Neural crest cell (in vitro differentiated cells): ENCODE measurements around the gene GPRIN3. TPM values are rescaled to one million over a fixed set of nuclear protein-coding genes. Genes with fewer than 3 reads are reported as not detected.

ENCODE experiments used
- DNase-seq: peaks from one replicate; pipeline ENCODE4 v3.0.0; 2021; ENCODE audit warnings: low read depth, mixed read lengths, low spot score
- H3K27ac Mint-ChIP-seq: one replicate; pipeline ENCODE4 v1.8.0; 2021; ENCODE audit warnings: mild to moderate bottlenecking, mixed read lengths; ENCODE audit not compliant: unreplicated experiment
- H3K27me3 Mint-ChIP-seq: 2 replicates; pipeline ENCODE4 v1.8.0; 2021; ENCODE audit warnings: low read depth, mild to moderate bottlenecking, mixed read lengths
- H3K36me3 Mint-ChIP-seq: 2 replicates; pipeline ENCODE4 v1.8.0; 2021; ENCODE audit warnings: low read depth, mild to moderate bottlenecking, mixed read lengths
- H3K4me1 Mint-ChIP-seq: 2 replicates; pipeline ENCODE4 v1.8.0; 2021; ENCODE audit warnings: mixed read lengths
- H3K4me3 Mint-ChIP-seq: one replicate; pipeline ENCODE4 v1.8.0; 2021; ENCODE audit warnings: mild to moderate bottlenecking, mixed read lengths
- H3K9me3 Mint-ChIP-seq: 2 replicates; pipeline ENCODE4 v1.8.0; 2021; ENCODE audit warnings: mixed read lengths
- total RNA-seq: library from RNA; stranded (reverse); gene quantifications from 2 replicates; pipeline ENCODE4 v1.2.1, GENCODE V29; 2021
- TF ChIP-seq, protein P1 (sequence below): fragments of 200-600 bp; sonication (generic); conservative IDR thresholded peaks from 2 replicates; pipeline ENCODE4 v1.5.0; 2021; ENCODE audit warnings: antibody characterized with exemption, mild to moderate bottlenecking

GPRIN3 gene
- total RNA-seq, 1 donor from 2014 or later = 0.70 TPM

DNA sequence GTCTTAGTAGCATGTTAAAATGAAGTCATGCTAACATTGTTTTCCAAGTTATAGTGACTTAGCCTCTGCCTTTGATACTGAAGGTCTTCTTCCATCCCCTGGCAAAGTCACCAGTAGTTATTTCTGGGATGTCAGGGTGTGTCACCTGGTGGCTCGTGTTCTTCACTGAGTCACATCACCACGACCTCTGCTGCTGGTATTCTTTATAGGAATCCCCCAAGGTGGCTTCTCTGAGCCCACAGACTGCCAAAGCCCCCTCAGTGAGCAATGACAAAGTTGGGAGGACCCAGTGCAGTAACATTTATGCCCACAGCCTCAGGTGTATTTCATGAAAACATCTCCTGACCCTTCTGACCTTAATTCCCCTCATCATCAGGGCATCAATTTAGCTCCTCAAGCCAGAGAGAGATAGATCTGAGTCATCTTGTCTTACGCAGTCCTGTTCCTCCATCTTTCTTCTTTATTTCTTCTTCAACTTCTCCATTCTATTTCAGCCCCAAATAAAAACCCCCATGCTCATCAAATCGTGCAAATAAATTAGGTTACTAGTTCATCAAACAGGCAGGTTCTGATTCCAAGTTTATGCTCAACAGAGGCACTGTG is 29.3 kb upstream of the GPRIN3 start:
- DNase-seq = no peak
- Mint-ChIP-seq H3K9me3 (no peaks in the 10 kb centered on the region), H3K4me1 (no peaks in the 10 kb centered on the region), H3K4me3 (no peak overlapping the region), H3K27ac (no peak overlapping the region), H3K36me3 (no peaks in the 10 kb centered on the region), H3K27me3 (peaks cover 3% of the 10 kb centered on the region)
- TF ChIP-seq, protein P1, sequence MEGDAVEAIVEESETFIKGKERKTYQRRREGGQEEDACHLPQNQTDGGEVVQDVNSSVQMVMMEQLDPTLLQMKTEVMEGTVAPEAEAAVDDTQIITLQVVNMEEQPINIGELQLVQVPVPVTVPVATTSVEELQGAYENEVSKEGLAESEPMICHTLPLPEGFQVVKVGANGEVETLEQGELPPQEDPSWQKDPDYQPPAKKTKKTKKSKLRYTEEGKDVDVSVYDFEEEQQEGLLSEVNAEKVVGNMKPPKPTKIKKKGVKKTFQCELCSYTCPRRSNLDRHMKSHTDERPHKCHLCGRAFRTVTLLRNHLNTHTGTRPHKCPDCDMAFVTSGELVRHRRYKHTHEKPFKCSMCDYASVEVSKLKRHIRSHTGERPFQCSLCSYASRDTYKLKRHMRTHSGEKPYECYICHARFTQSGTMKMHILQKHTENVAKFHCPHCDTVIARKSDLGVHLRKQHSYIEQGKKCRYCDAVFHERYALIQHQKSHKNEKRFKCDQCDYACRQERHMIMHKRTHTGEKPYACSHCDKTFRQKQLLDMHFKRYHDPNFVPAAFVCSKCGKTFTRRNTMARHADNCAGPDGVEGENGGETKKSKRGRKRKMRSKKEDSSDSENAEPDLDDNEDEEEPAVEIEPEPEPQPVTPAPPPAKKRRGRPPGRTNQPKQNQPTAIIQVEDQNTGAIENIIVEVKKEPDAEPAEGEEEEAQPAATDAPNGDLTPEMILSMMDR = no peak

DNA sequence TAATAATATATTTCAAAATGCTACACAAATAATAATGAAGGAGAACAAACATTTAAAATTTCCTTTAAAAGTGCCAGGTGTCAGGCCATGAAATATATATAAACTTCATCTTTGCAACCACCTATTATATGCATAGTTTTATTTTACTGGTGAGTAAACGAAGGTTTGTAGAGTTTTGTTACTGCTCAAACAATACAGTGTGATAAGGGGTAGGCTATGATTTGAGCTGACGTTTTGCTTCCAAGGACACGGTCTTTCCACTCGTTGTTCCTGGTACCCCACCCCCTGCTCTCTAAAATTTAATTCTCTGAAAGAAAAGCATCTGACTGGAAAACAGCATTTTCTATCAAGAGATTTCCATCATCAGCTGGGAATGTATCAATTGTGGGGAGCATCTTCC is 27.2 kb upstream of the GPRIN3 start:
- H3K4me1 Mint-ChIP-seq = no peaks in the 10 kb centered on the region
- no peaks in the 10 kb centered on the region for H3K9me3 Mint-ChIP-seq
- no peak overlapping the region for H3K27ac Mint-ChIP-seq
- peaks cover 3% of the 10 kb centered on the region for H3K27me3 Mint-ChIP-seq
- no peak overlapping the region for H3K4me3 Mint-ChIP-seq
- TF ChIP-seq, protein P1 = no peak
- no peak for DNase-seq
- H3K36me3 Mint-ChIP-seq = no peaks in the 10 kb centered on the region

GRCh38 chr4:89334311-89334710 is 26.7 kb upstream of the GPRIN3 start:
- Mint-ChIP-seq H3K9me3 (no peaks in the 10 kb centered on the region), H3K36me3 (no peaks in the 10 kb centered on the region), H3K4me3 (no peak overlapping the region), H3K27me3 (peaks cover 3% of the 10 kb centered on the region), H3K27ac (no peak overlapping the region), H3K4me1 (no peaks in the 10 kb centered on the region)
- TF ChIP-seq, protein P1 = no peak
- DNase-seq = no peak

- Mint-ChIP-seq H3K4me1 (no peaks in the 10 kb centered on the region), H3K36me3 (no peaks in the 10 kb centered on the region), H3K27me3 (no peaks in the 10 kb centered on the region), H3K4me3 (no peak overlapping the region), H3K9me3 (peaks cover 2% of the 10 kb centered on the region), H3K27ac (no peak overlapping the region)
- TF ChIP-seq, protein P1 = no peak
- DNase-seq = no peak
Measured at GRCh38 chr4:89331686-89332544, 24.3 kb upstream of the GPRIN3 start.

- H3K27ac Mint-ChIP-seq = no peak overlapping the region
- no peak for DNase-seq
- peaks cover 2% of the 10 kb centered on the region for H3K9me3 Mint-ChIP-seq
- no peaks in the 10 kb centered on the region for H3K4me1 Mint-ChIP-seq
- H3K27me3 Mint-ChIP-seq = no peaks in the 10 kb centered on the region
- TF ChIP-seq, protein P1 = no peak
- no peaks in the 10 kb centered on the region for H3K36me3 Mint-ChIP-seq
- no peak overlapping the region for H3K4me3 Mint-ChIP-seq
Measured at GRCh38 chr4:89331197-89331596, 23.6 kb upstream of the GPRIN3 start.
